GM12878 (cell line): ENCODE measurements around the gene CMSS1. TPM values are rescaled to one million over a fixed set of nuclear protein-coding genes. Genes with fewer than 3 reads are reported as not detected.

Source experiments
- ATF2 ChIP-seq: IDR thresholded peaks from 2 replicates; pipeline ENCODE4 v1.6.1; 2012; ENCODE audit warnings: low read length, inconsistent platforms
- CHD2 ChIP-seq: IDR thresholded peaks from 2 replicates; pipeline ENCODE4 v1.6.1; 2011; ENCODE audit warnings: low read depth, low read length, improper control_type of control experiment, borderline replicate concordance
- DPF2 ChIP-seq: fragments of 450-650 bp; IDR thresholded peaks from 2 replicates; pipeline ENCODE4 v1.6.1; 2017; ENCODE audit warnings: mild to moderate bottlenecking
- E4F1 ChIP-seq: fragments of 450-650 bp; IDR thresholded peaks from 2 replicates; pipeline ENCODE4 v1.6.1; 2018; ENCODE audit warnings: borderline replicate concordance, mild to moderate bottlenecking; ENCODE audit not compliant: partially characterized antibody
- FOXK2 ChIP-seq: fragments of 450-650 bp; IDR thresholded peaks from 2 replicates; pipeline ENCODE4 v1.6.1; 2017; ENCODE audit warnings: mild to moderate bottlenecking, moderate library complexity
- HSF1 ChIP-seq: fragments of 150-350 bp; IDR thresholded peaks from 2 replicates; pipeline ENCODE4 v1.6.1; 2014; ENCODE audit warnings: mild to moderate bottlenecking, low read depth, low read length
- MYC ChIP-seq: IDR thresholded peaks from 2 replicates; pipeline ENCODE4 v1.6.1; 2011; ENCODE audit warnings: mild to moderate bottlenecking, low read length, moderate library complexity, inconsistent platforms; ENCODE audit not compliant: insufficient read depth, insufficient replicate concordance, insufficient read length, severe bottlenecking
- NFXL1 ChIP-seq: fragments of 450-650 bp; IDR thresholded peaks from 2 replicates; pipeline ENCODE4 v1.6.1; 2017; ENCODE audit warnings: antibody characterized with exemption, mild to moderate bottlenecking, borderline replicate concordance
- SMAD1 ChIP-seq: fragments of 450-650 bp; IDR thresholded peaks from 2 replicates; pipeline ENCODE4 v1.6.1; 2018; ENCODE audit warnings: mild to moderate bottlenecking, low read depth; ENCODE audit not compliant: partially characterized antibody
- SMAD5 ChIP-seq: IDR thresholded peaks from 2 replicates; pipeline ENCODE4 v1.6.1; 2016; ENCODE audit warnings: antibody characterized with exemption, low read depth
- SMARCA5 ChIP-seq: fragments of 450-650 bp; IDR thresholded peaks from 2 replicates; pipeline ENCODE4 v1.6.1; 2017; ENCODE audit warnings: mild to moderate bottlenecking
- ZNF384 ChIP-seq: IDR thresholded peaks from 2 replicates; pipeline ENCODE4 v1.6.1; 2012; ENCODE audit warnings: low read depth, mild to moderate bottlenecking, low read length, improper control_type of control experiment, borderline replicate concordance
- ZNF592 ChIP-seq: fragments of 450-650 bp; IDR thresholded peaks from 2 replicates; pipeline ENCODE4 v1.6.1; 2017; ENCODE audit warnings: mild to moderate bottlenecking, moderate library complexity
- polyA plus RNA-seq, 11 experiments: library from polyadenylated mRNA; depleted of rRNA in 4 of 11; unstranded in 6 of 11; stranded (reverse) in 5 of 11; fragments of >200 nt; fragmentation: Nextera tagmentation in 4 of 11; fragmentation: Illumina TruSeq in 1 of 11; extraction: Ambion mirVana in 4 of 11; extraction: Trizol in 1 of 11; gene quantifications; 1 replicate in 1 of 11; 2 replicates in 10 of 11; pipeline versions ENCODE4 v1.2.1 to v1.2.3, GENCODE V29; 2011 to 2016; ENCODE audit warnings: inconsistent platforms in 2 of 11, missing spikeins in 2 of 11, low read depth in 1 of 11
- total RNA-seq, 4 experiments: library from RNA; depleted of rRNA in 3 of 4; stranded (reverse); fragments of >200 nt in 3 of 4; fragmentation: Illumina TruSeq in 1 of 4; extraction: Trizol in 1 of 4; gene quantifications; 2 replicates each; pipeline versions ENCODE4 v1.2.1 to v1.2.3, GENCODE V29; 2013 to 2021
- TF ChIP-seq, protein P1 (sequence below): fragments of 450-650 bp; IDR thresholded peaks from 2 replicates; pipeline ENCODE4 v1.6.1; 2016; ENCODE audit warnings: mild to moderate bottlenecking, moderate library complexity, borderline replicate concordance

The CMSS1 gene
- total and polyA plus RNA-seq, 10 of the 15 experiments (the other 5 are each of a cell fraction or from before 2014, with no cell fraction given): 31.0 to 118 (median 70.1) TPM

GRCh38 chr3:99875929-99876841, 58.5 kb downstream of the CMSS1 start (continued):
- TF ChIP-seq, protein P1, sequence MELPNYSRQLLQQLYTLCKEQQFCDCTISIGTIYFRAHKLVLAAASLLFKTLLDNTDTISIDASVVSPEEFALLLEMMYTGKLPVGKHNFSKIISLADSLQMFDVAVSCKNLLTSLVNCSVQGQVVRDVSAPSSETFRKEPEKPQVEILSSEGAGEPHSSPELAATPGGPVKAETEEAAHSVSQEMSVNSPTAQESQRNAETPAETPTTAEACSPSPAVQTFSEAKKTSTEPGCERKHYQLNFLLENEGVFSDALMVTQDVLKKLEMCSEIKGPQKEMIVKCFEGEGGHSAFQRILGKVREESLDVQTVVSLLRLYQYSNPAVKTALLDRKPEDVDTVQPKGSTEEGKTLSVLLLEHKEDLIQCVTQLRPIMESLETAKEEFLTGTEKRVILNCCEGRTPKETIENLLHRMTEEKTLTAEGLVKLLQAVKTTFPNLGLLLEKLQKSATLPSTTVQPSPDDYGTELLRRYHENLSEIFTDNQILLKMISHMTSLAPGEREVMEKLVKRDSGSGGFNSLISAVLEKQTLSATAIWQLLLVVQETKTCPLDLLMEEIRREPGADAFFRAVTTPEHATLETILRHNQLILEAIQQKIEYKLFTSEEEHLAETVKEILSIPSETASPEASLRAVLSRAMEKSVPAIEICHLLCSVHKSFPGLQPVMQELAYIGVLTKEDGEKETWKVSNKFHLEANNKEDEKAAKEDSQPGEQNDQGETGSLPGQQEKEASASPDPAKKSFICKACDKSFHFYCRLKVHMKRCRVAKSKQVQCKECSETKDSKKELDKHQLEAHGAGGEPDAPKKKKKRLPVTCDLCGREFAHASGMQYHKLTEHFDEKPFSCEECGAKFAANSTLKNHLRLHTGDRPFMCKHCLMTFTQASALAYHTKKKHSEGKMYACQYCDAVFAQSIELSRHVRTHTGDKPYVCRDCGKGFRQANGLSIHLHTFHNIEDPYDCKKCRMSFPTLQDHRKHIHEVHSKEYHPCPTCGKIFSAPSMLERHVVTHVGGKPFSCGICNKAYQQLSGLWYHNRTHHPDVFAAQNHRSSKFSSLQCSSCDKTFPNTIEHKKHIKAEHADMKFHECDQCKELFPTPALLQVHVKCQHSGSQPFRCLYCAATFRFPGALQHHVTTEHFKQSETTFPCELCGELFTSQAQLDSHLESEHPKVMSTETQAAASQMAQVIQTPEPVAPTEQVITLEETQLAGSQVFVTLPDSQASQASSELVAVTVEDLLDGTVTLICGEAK: no peak
- no peak for TF ChIP-seq SMAD1
- TF ChIP-seq ZNF384: no peak
- TF ChIP-seq HSF1: no peak
- no peak; the same call in 1 of the 2 replicates for TF ChIP-seq ATF2
- TF ChIP-seq SMAD5: no peak
- no peak for TF ChIP-seq FOXK2
- TF ChIP-seq CHD2: no peak
- peak; percentile 63 for TF ChIP-seq MYC
- no peak for TF ChIP-seq E4F1
- no peak for TF ChIP-seq ZNF592
- TF ChIP-seq NFXL1: no peak
- TF ChIP-seq DPF2: peak; percentile 61
- TF ChIP-seq SMARCA5: 0 out of 2 replicates have a peak, but pooled peaks have one; percentile 57
